H9 (cell line): ENCODE results near the gene DCHS2. TPM values are rescaled to one million over a fixed set of nuclear protein-coding genes. Genes with fewer than 3 reads are reported as not detected.

Source experiments
- DNase-seq: peaks from one replicate; pipeline ENCODE4 v3.0.0-alpha.2; 2017
- H2AFZ ChIP-seq: one replicate; pipeline ENCODE4 v1.6.1; 2013; ENCODE audit warnings: mild to moderate bottlenecking, low read length, control low read depth, moderate library complexity
- H2AK5ac ChIP-seq: 2 replicates; pipeline ENCODE4 v1.6.1; 2013; ENCODE audit warnings: low read length, control low read depth, mixed read lengths; ENCODE audit not compliant: insufficient read length
- H2BK120ac ChIP-seq: one replicate; pipeline ENCODE4 v1.6.1; 2013; ENCODE audit warnings: low read depth, mild to moderate bottlenecking, low read length, control low read depth, inconsistent platforms; ENCODE audit not compliant: poor library complexity, severe bottlenecking
- H2BK12ac ChIP-seq: 2 replicates; pipeline ENCODE4 v1.6.1; 2013; ENCODE audit warnings: low read length, control low read depth, mixed read lengths, low read depth; ENCODE audit not compliant: insufficient read length
- H2BK15ac ChIP-seq: 2 replicates; pipeline ENCODE4 v1.6.1; 2013; ENCODE audit warnings: low read depth, low read length, control low read depth
- H2BK20ac ChIP-seq: one replicate; pipeline ENCODE4 v1.6.1; 2013; ENCODE audit warnings: low read depth, mild to moderate bottlenecking, low read length, control low read depth, inconsistent platforms; ENCODE audit not compliant: poor library complexity, severe bottlenecking
- H2BK5ac ChIP-seq: 2 replicates; pipeline ENCODE4 v1.6.1; 2013; ENCODE audit warnings: low read length, control low read depth, mixed read lengths; ENCODE audit not compliant: insufficient read length
- H3K14ac ChIP-seq: 2 replicates; pipeline ENCODE4 v1.6.1; 2013; ENCODE audit warnings: low read length, control low read depth; ENCODE audit not compliant: insufficient read depth
- H3K18ac ChIP-seq: 2 replicates; pipeline ENCODE4 v1.6.1; 2013; ENCODE audit warnings: low read depth, mild to moderate bottlenecking, mixed read lengths, low read length, control low read depth; ENCODE audit not compliant: insufficient read length
- H3K23ac ChIP-seq: 2 replicates; pipeline ENCODE4 v1.6.1; 2013; ENCODE audit warnings: low read length, control low read depth, mixed read lengths, low read depth; ENCODE audit not compliant: insufficient read length
- H3K23me2 ChIP-seq: 2 replicates; pipeline ENCODE4 v1.6.1; 2013; ENCODE audit warnings: low read depth, mild to moderate bottlenecking, mixed read lengths, low read length, control low read depth; ENCODE audit not compliant: insufficient read length, poor library complexity, severe bottlenecking
- H3K27ac ChIP-seq: 2 replicates; pipeline ENCODE4 v1.5.1; 2013; ENCODE audit warnings: low read length, control low read depth, mixed read lengths, low read depth; ENCODE audit not compliant: insufficient read length
- H3K27me3 ChIP-seq: 2 replicates; pipeline ENCODE4 v1.6.1; 2013; ENCODE audit warnings: low read length, control low read depth, inconsistent platforms; ENCODE audit not compliant: insufficient read depth
- H3K4ac ChIP-seq: 2 replicates; pipeline ENCODE4 v1.6.1; 2013; ENCODE audit warnings: low read depth, mild to moderate bottlenecking, control low read depth, inconsistent platforms, low read length, moderate library complexity
- H3K4me1 ChIP-seq: 2 replicates; pipeline ENCODE4 v1.6.1; 2013; ENCODE audit warnings: low read length, control low read depth, inconsistent platforms; ENCODE audit not compliant: insufficient read depth
- H3K4me2 ChIP-seq: 2 replicates; pipeline ENCODE4 v1.6.1; 2013; ENCODE audit warnings: low read length, control low read depth, mixed read lengths; ENCODE audit not compliant: insufficient read length, insufficient read depth
- H3K56ac ChIP-seq: 2 replicates; pipeline ENCODE4 v1.6.1; 2013; ENCODE audit warnings: low read depth, mild to moderate bottlenecking, mixed read lengths, low read length, control low read depth; ENCODE audit not compliant: insufficient read length
- H3K79me1 ChIP-seq: 2 replicates; pipeline ENCODE4 v1.6.1; 2013; ENCODE audit warnings: low read depth, mild to moderate bottlenecking, moderate library complexity, low read length, control low read depth, inconsistent platforms; ENCODE audit not compliant: insufficient read depth, poor library complexity, severe bottlenecking
- H3K79me2 ChIP-seq: 2 replicates; pipeline ENCODE4 v1.6.1; 2013; ENCODE audit warnings: low read length, control low read depth, inconsistent platforms; ENCODE audit not compliant: insufficient read depth
- H3K9ac ChIP-seq: 2 replicates; pipeline ENCODE4 v1.6.1; 2013; ENCODE audit warnings: low read length, control low read depth, mixed read lengths; ENCODE audit not compliant: insufficient read length; ENCODE audit errors: extremely low read depth
- H3K9me3 ChIP-seq: one replicate; pipeline ENCODE4 v1.6.1; 2013; ENCODE audit warnings: low read depth, low read length, inconsistent platforms; ENCODE audit not compliant: control insufficient read depth
- H3T11ph ChIP-seq: one replicate; pipeline ENCODE4 v1.6.1; 2013; ENCODE audit warnings: mild to moderate bottlenecking, low read length, control low read depth, inconsistent platforms
- H4K20me1 ChIP-seq: one replicate; pipeline ENCODE4 v1.6.1; 2013; ENCODE audit not compliant: control insufficient read depth, insufficient read length, insufficient read depth
- H4K5ac ChIP-seq: 2 replicates; pipeline ENCODE4 v1.6.1; 2013; ENCODE audit warnings: low read depth, mild to moderate bottlenecking, mixed read lengths, low read length, control low read depth; ENCODE audit not compliant: insufficient read length
- H4K8ac ChIP-seq: replicated peaks from 2 replicates; pipeline ENCODE4 v1.6.1; 2013; ENCODE audit warnings: low read length, control low read depth, mixed read lengths, low read depth; ENCODE audit not compliant: insufficient read length
- H4K91ac ChIP-seq: 2 replicates; pipeline ENCODE4 v1.6.1; 2013; ENCODE audit warnings: low read depth, mild to moderate bottlenecking, moderate library complexity, mixed read lengths, low read length, control low read depth; ENCODE audit not compliant: insufficient read length
- H3K27ac Mint-ChIP-seq, 3 experiments: 2 replicates in 2 of 3; 3 replicates in 1 of 3; pipeline ENCODE4 v1.8.0; 2020 to 2021; ENCODE audit warnings: mixed read lengths in 3 of 3, mild to moderate bottlenecking in 1 of 3, moderate library complexity in 1 of 3
- H3K27me3 Mint-ChIP-seq: 2 replicates; pipeline ENCODE4 v1.8.0; 2021; ENCODE audit warnings: low read depth, mild to moderate bottlenecking, moderate library complexity, mixed read lengths
- H3K36me3 Mint-ChIP-seq, 3 experiments: 2 replicates in 2 of 3; 3 replicates in 1 of 3; pipeline ENCODE4 v1.8.0; 2020 to 2021; ENCODE audit warnings: low read depth in 3 of 3, mixed read lengths in 3 of 3; ENCODE audit not compliant: insufficient read depth in 1 of 3
- H3K4me1 Mint-ChIP-seq, 2 experiments: 2 replicates each; pipeline ENCODE4 v1.8.0; 2020; ENCODE audit warnings: mixed read lengths in 2 of 2
- H3K4me3 Mint-ChIP-seq, 2 experiments: 2 replicates in 1 of 2; 3 replicates in 1 of 2; pipeline ENCODE4 v1.8.0; 2020 to 2021; ENCODE audit warnings: mild to moderate bottlenecking in 2 of 2, mixed read lengths in 2 of 2, moderate library complexity in 1 of 2
- H3K9me3 Mint-ChIP-seq, 2 experiments: 2 replicates in 1 of 2; 3 replicates in 1 of 2; pipeline ENCODE4 v1.8.0; 2020; ENCODE audit warnings: mild to moderate bottlenecking in 2 of 2, mixed read lengths in 2 of 2, moderate library complexity in 1 of 2
- WGBS: extraction: QIAGEN DNeasy Blood & Tissue Kit; methylation state at CpG from one replicate; pipeline ENCODE4 v1.1.7; 2013; ENCODE audit warnings: missing lambda C conversion rate, low lambda C conversion rate, mixed read lengths; ENCODE audit not compliant: insufficient read length; ENCODE audit errors: extremely low coverage; 5-methylcytosine and 5-hydroxymethylcytosine counted together
- total RNA-seq: library from RNA; stranded (reverse); gene quantifications from 2 replicates; pipeline ENCODE4 v1.2.1, GENCODE V29; 2021
- TF ChIP-seq, protein P1 (sequence below): fragments of 200-600 bp; sonication (generic); conservative IDR thresholded peaks from 3 replicates; pipeline ENCODE4 v1.8.0; 2021; ENCODE audit warnings: antibody characterized with exemption, mild to moderate bottlenecking

Gene DCHS2
- total RNA-seq, 1 experiment from 2014 or later, result 0.57 TPM

DNA sequence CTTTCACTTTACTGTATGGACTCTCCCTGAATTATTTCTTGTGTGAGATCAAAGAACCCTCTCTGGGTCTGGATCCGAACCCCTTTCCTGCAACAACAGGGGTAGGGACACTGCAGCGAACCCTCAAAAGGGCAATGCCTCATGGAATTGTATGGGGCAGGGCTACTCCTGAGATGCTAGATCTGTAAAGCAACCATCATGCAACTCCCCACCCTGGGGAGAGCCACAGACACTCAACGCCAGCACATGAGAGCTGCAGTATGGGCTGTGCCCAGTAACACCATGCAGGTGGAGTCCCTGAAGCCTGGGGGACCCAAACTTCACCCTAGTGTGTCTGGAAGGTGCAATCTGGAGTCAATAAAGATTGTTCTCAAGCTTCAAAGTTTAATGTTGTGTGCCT is 304.7 kb downstream of the DCHS2 start:
- H2BK12ac ChIP-seq, result no peak overlapping the region
- no peak overlapping the region for H3K18ac ChIP-seq
- Mint-ChIP-seq H3K36me3 (no peaks in the 10 kb centered on the region; a peak in 1 of 7 replicates), H3K9me3 (no peaks in the 10 kb centered on the region), H3K27me3 (no peaks in the 10 kb centered on the region), H3K4me1 (peaks cover 25 to 31% of the 10 kb centered on the region in 2 experiments), H3K27ac (no peak overlapping the region), H3K4me3 (no peak overlapping the region)
- H4K5ac ChIP-seq, result no peak overlapping the region
- H3K23ac ChIP-seq, result no peak overlapping the region
- no peak overlapping the region for H3K9ac ChIP-seq
- no peak overlapping the region for H2BK120ac ChIP-seq
- H3K4ac ChIP-seq, result no peak overlapping the region
- H3K79me1 ChIP-seq, result no peaks in the 10 kb centered on the region
- no peak overlapping the region for H2BK5ac ChIP-seq
- no peaks in the 10 kb centered on the region for H3K79me2 ChIP-seq
- TF ChIP-seq, protein P1, sequence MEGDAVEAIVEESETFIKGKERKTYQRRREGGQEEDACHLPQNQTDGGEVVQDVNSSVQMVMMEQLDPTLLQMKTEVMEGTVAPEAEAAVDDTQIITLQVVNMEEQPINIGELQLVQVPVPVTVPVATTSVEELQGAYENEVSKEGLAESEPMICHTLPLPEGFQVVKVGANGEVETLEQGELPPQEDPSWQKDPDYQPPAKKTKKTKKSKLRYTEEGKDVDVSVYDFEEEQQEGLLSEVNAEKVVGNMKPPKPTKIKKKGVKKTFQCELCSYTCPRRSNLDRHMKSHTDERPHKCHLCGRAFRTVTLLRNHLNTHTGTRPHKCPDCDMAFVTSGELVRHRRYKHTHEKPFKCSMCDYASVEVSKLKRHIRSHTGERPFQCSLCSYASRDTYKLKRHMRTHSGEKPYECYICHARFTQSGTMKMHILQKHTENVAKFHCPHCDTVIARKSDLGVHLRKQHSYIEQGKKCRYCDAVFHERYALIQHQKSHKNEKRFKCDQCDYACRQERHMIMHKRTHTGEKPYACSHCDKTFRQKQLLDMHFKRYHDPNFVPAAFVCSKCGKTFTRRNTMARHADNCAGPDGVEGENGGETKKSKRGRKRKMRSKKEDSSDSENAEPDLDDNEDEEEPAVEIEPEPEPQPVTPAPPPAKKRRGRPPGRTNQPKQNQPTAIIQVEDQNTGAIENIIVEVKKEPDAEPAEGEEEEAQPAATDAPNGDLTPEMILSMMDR, result no peak
- H3K27me3 ChIP-seq, result no peaks in the 10 kb centered on the region
- no peak overlapping the region for H3K56ac ChIP-seq
- H3K14ac ChIP-seq, result no peak overlapping the region
- H2AFZ ChIP-seq, result no peak overlapping the region
- H2BK15ac ChIP-seq, result no peak overlapping the region
- no peak overlapping the region for H2AK5ac ChIP-seq
- H4K20me1 ChIP-seq, result no peaks in the 10 kb centered on the region
- H2BK20ac ChIP-seq, result no peak overlapping the region
- H3K4me1 ChIP-seq, result no peaks in the 10 kb centered on the region
- no peaks in the 10 kb centered on the region for H3K9me3 ChIP-seq
- H4K8ac ChIP-seq, result no peak overlapping the region
- no peak overlapping the region for H4K91ac ChIP-seq
- WGBS, result no CpG with 5 or more reads among the region's 3 CpGs
- H3K4me2 ChIP-seq, result no peak overlapping the region
- no peak overlapping the region for H3K27ac ChIP-seq
- DNase-seq, result no peak
- no peaks in the 10 kb centered on the region for H3K23me2 ChIP-seq
- no peak overlapping the region for H3T11ph ChIP-seq
